ENCODE data around the gene ARPIN. TPM values are rescaled to one million over a fixed set of nuclear protein-coding genes. Genes with fewer than 3 reads are reported as not detected.
A peak's percentile ranks its signal among the peaks of the same experiment; 100 is the strongest.

Gene ARPIN
- total and polyA plus RNA-seq, 9 of the 15 experiments (the other 6 are each of a cell fraction or from before 2014, with no cell fraction given), result not detected

- peak; percentile 100 for TF ChIP-seq GABPA (tag; conservative IDR thresholded peaks at IDR 0.05; ENCODE audit: low read depth)
- TF ChIP-seq TRIM28 (IDR thresholded peaks at IDR 0.05), result no peak
- peak; percentile 78; the same call in 1 of the 2 replicates for TF ChIP-seq ZNF175 (CRISPR knock-in tag; IDR thresholded peaks at IDR 0.05; ENCODE audit: low read depth)
- TF ChIP-seq ZBTB26 (CRISPR knock-in tag; IDR thresholded peaks at IDR 0.05), result no peak
- TF ChIP-seq TAF9B (IDR thresholded peaks at IDR 0.05; ENCODE audit: partially characterized antibody), result peak; percentile 98
- TF ChIP-seq, protein P1, sequence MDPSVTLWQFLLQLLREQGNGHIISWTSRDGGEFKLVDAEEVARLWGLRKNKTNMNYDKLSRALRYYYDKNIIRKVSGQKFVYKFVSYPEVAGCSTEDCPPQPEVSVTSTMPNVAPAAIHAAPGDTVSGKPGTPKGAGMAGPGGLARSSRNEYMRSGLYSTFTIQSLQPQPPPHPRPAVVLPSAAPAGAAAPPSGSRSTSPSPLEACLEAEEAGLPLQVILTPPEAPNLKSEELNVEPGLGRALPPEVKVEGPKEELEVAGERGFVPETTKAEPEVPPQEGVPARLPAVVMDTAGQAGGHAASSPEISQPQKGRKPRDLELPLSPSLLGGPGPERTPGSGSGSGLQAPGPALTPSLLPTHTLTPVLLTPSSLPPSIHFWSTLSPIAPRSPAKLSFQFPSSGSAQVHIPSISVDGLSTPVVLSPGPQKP (CRISPR knock-in tag; IDR thresholded peaks at IDR 0.05), result no peak
- peak; percentile 91 for TF ChIP-seq MAX (CRISPR knock-in tag; IDR thresholded peaks at IDR 0.05)
- no peak for TF ChIP-seq U2AF2 (optimal IDR thresholded peaks at IDR 0.05; ENCODE audit: low read depth, low read length)
- no peak for TF ChIP-seq ZNF707 (CRISPR knock-in tag; conservative IDR thresholded peaks at IDR 0.05)
- TF ChIP-seq, protein P2, sequence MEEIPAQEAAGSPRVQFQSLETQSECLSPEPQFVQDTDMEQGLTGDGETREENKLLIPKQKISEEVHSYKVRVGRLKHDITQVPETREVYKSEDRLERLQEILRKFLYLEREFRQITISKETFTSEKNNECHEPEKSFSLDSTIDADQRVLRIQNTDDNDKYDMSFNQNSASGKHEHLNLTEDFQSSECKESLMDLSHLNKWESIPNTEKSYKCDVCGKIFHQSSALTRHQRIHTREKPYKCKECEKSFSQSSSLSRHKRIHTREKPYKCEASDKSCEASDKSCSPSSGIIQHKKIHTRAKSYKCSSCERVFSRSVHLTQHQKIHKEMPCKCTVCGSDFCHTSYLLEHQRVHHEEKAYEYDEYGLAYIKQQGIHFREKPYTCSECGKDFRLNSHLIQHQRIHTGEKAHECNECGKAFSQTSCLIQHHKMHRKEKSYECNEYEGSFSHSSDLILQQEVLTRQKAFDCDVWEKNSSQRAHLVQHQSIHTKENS (CRISPR knock-in tag; IDR thresholded peaks at IDR 0.05), result no peak
- peak; percentile 94 for TF ChIP-seq TAF7 (tag; IDR thresholded peaks at IDR 0.05)
- peak; percentile 32; the same call in 1 of the 2 replicates for TF ChIP-seq ZNF407 (IDR thresholded peaks at IDR 0.05; ENCODE audit: low read depth)
- peak; percentile 22; the same call in 1 of the 2 replicates for TF ChIP-seq ZNF316 (IDR thresholded peaks at IDR 0.05)
- peak; percentile 100 for TF ChIP-seq GABPB1 (CRISPR knock-in tag; IDR thresholded peaks at IDR 0.05)
- peak in 1 of 2 experiments; percentile 92; a peak in 2 of 4 replicates for TF ChIP-seq RCOR1 (IDR thresholded peaks at IDR 0.05; ENCODE audit: borderline replicate concordance in 1 of 2, low read depth in 2 of 2, low read length in 2 of 2)
- TF ChIP-seq CHD1 (IDR thresholded peaks at IDR 0.05; ENCODE audit: low read length), result no peak
Observed at GRCh38 chr15:89893696-89894447, 18.9 kb downstream of the ARPIN start, which contains the start of gene AP3S2 (continued).
